ENCODE results near the gene CHRM5. TPM values are rescaled to one million over a fixed set of nuclear protein-coding genes. Genes with fewer than 3 reads are reported as not detected.

The CHRM5 gene
- total RNA-seq, 1 experiment from 2014 or later: not detected

- H3K27ac ChIP-seq (ENCODE audit: low read depth, low read length): no peak overlapping the region
- H3K4me2 ChIP-seq (ENCODE audit: low read length): no peak overlapping the region
- H3K27me3 ChIP-seq (ENCODE audit: insufficient read depth, low read length): no peaks in the 10 kb centered on the region
- ChIA-PET CTCF (no interaction called here), RAD21 (ENCODE audit: low non-redundant PET in 1 of 2, low total read pairs in 2 of 2, uncharacterized antibody in 2 of 2, unreplicated experiment in 2 of 2) (no interaction called here), POLR2A (no interaction called here)
- BruUV-seq (replicated peaks): no TSS peak
- no peak overlapping the region for H3K9ac ChIP-seq (ENCODE audit: low read length)
- no peak for DNase-seq (ENCODE audit: low read depth, low spot score)
- H3K9me2 ChIP-seq (ENCODE audit: insufficient read depth): no peaks in the 10 kb centered on the region
- no peaks in the 10 kb centered on the region for H3K79me2 ChIP-seq (ENCODE audit: insufficient read depth, low read length)
- H4K20me1 ChIP-seq (ENCODE audit: insufficient read depth): no peaks in the 10 kb centered on the region
- TF ChIP-seq SRF (IDR thresholded peaks at IDR 0.05; ENCODE audit: low read depth): no peak
- no peak for TF ChIP-seq SIN3A (IDR thresholded peaks at IDR 0.05; ENCODE audit: low read depth)
- no peak for TF ChIP-seq ATF3 (IDR thresholded peaks at IDR 0.05)
- TF ChIP-seq ELF1 (IDR thresholded peaks at IDR 0.05; ENCODE audit: borderline replicate concordance, low read depth): no peak
- TF ChIP-seq EZH2phosphoT487 (IDR thresholded peaks at IDR 0.05; ENCODE audit: borderline replicate concordance): no peak
- TF ChIP-seq JUND (IDR thresholded peaks at IDR 0.05): no peak
- TF ChIP-seq YY1 (IDR thresholded peaks at IDR 0.05; ENCODE audit: extremely low read depth, insufficient replicate concordance, low read depth, low read length): no peak
- TF ChIP-seq CEBPB (IDR thresholded peaks at IDR 0.05; ENCODE audit: low read depth): no peak
- TF ChIP-seq TCF7L2 (IDR thresholded peaks at IDR 0.05; ENCODE audit: borderline replicate concordance, extremely low read depth, insufficient read depth, insufficient read length): no peak
- TF ChIP-seq POLR2A (IDR thresholded peaks at IDR 0.05; ENCODE audit: borderline replicate concordance, extremely low read depth, insufficient read depth, insufficient read length): no peak
- TF ChIP-seq FOSL1 (IDR thresholded peaks at IDR 0.05; ENCODE audit: low read depth): no peak
- no peak for TF ChIP-seq ZBTB33 (IDR thresholded peaks at IDR 0.05; ENCODE audit: extremely low read depth, insufficient replicate concordance, low read length)
- TF ChIP-seq CBX3 (IDR thresholded peaks at IDR 0.05; ENCODE audit: low read depth): no peak
- no peak for TF ChIP-seq REST (IDR thresholded peaks at IDR 0.05; ENCODE audit: low read depth)
- no peak for TF ChIP-seq SP1 (IDR thresholded peaks at IDR 0.05; ENCODE audit: low read depth)
- TF ChIP-seq POLR2AphosphoS5 (IDR thresholded peaks at IDR 0.05; ENCODE audit: low read depth, low read length): no peak
- TF ChIP-seq EZH2 (IDR thresholded peaks at IDR 0.05): no peak
- TF ChIP-seq RAD21 (IDR thresholded peaks at IDR 0.05; ENCODE audit: low read depth): no peak
- TF ChIP-seq CTCF (IDR thresholded peaks at IDR 0.05 in 2 of 3, conservative IDR thresholded peaks at IDR 0.05 in 1 of 3; ENCODE audit: borderline replicate concordance in 1 of 3, insufficient read depth in 1 of 3, low read depth in 2 of 3, low read length in 2 of 3): no peak
- no peak for ATAC-seq
- no peak overlapping the region for H3K4me3 ChIP-seq (replicated peaks in 1 of 2; ENCODE audit: low read depth in 1 of 2, low read length in 2 of 2)
- no peaks in the 10 kb centered on the region for H3K9me3 ChIP-seq (ENCODE audit: control insufficient read depth in 1 of 2, insufficient read depth in 1 of 2, low read depth in 1 of 2, low read length in 2 of 2)
- no peaks in the 10 kb centered on the region for H3K36me3 ChIP-seq (ENCODE audit: control insufficient read depth in 1 of 2, insufficient read depth in 2 of 2, low read length in 2 of 2)
- no peak overlapping the region for H2AFZ ChIP-seq (ENCODE audit: low read depth, low read length, poor library complexity, severe bottlenecking)
- H3K4me1 ChIP-seq (ENCODE audit: control insufficient read depth in 1 of 2, insufficient read depth in 2 of 2, low read length in 2 of 2): no peaks in the 10 kb centered on the region
- intact Hi-C loops (cut with micrococcal nuclease): no loop called here
These were observed 20.1 kb downstream of the CHRM5 start for GRCh38 chr15:33988384-33988783.
